PC-9 (cell line): Measurements from ENCODE around the gene GSN.

Experiments
- EZH2 ChIP-seq: fragments of 200-600 bp; sonication (generic); IDR thresholded peaks from 2 replicates; pipeline ENCODE4 v1.8.0; 2017; ENCODE audit warnings: antibody characterized with exemption, low read depth
- TF ChIP-seq, protein P1 (sequence below): fragments of 200-600 bp; sonication (generic); conservative IDR thresholded peaks from 2 replicates; pipeline ENCODE4 v1.6.1; 2017; ENCODE audit warnings: mixed run types, antibody characterized with exemption, mild to moderate bottlenecking, moderate library complexity

GRCh38 chr9:121373011-121373729 lies 105.2 kb downstream of the GSN start:
- TF ChIP-seq, protein P1, sequence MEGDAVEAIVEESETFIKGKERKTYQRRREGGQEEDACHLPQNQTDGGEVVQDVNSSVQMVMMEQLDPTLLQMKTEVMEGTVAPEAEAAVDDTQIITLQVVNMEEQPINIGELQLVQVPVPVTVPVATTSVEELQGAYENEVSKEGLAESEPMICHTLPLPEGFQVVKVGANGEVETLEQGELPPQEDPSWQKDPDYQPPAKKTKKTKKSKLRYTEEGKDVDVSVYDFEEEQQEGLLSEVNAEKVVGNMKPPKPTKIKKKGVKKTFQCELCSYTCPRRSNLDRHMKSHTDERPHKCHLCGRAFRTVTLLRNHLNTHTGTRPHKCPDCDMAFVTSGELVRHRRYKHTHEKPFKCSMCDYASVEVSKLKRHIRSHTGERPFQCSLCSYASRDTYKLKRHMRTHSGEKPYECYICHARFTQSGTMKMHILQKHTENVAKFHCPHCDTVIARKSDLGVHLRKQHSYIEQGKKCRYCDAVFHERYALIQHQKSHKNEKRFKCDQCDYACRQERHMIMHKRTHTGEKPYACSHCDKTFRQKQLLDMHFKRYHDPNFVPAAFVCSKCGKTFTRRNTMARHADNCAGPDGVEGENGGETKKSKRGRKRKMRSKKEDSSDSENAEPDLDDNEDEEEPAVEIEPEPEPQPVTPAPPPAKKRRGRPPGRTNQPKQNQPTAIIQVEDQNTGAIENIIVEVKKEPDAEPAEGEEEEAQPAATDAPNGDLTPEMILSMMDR, result no peak
- no peak for TF ChIP-seq EZH2
